Effector CD4-positive, alpha-beta T cell (primary cell): Measurements from ENCODE around the gene FKBP8.

Experiments used
- DNase-seq: peaks from one replicate; pipeline ENCODE4 v3.0.0-alpha.2; 2020

FKBP8 gene

GRCh38 chr19:18501351-18501750 is 42.0 kb downstream of the FKBP8 start:
- no peak for DNase-seq

- no peak for DNase-seq
These were observed 42.6 kb downstream of the FKBP8 start for GRCh38 chr19:18500799-18501198.

- no peak for DNase-seq
These were observed 43.0 kb downstream of the FKBP8 start for GRCh38 chr19:18500376-18500775.

DNA sequence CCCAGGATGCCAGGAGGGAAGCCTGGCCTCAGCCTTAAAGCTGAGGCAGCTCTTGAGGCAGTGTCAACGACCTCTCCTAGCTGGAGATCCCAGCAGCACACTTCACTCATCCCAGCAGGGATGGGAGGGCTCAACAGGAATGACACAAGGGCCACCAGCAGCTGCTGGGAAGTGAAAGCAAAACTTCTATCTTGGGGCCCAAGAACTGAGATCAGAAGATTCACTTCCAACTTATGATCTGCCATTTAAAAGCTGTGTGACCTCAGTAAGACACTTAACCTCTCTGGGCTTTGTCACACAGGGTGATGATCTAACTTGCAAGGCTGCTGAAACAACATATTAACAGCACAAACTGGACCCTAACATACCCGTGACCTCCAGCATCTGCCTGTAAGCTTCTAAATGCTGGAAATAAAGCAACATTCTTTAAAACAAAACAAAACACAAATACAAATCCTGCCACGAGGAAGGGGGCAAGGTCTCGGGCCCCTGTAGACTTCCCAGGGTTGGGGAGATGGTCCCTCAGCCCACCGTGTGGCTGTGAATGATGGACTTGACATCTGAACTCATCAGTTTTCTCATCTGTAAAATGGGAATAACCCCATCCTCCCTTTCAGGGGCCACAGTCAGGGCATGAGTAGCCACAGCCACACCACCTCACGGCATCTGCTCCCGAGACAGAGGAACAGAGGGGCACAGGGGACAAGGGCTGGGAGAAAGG is 44.2 kb downstream of the FKBP8 start:
- DNase-seq, result no peak

DNA sequence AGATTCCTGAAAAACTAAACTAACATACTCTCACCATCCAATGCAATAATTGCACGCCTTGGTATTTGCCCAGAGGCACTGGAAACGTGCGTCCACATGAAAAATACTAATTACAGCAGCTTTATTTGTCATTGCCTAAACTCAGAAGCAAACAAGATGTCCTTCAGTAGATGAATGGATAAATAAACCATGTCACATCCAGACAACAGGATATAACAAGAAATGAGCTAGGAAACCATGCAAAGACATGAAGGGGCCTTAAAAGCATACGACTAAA is 46.5 kb downstream of the FKBP8 start:
- no peak for DNase-seq

- peak; percentile 71 for DNase-seq
These were observed 47.0 kb downstream of the FKBP8 start for GRCh38 chr19:18496167-18496979.

GRCh38 chr19:18495204-18495911 is 48.0 kb downstream of the FKBP8 start:
- DNase-seq, result no peak

GRCh38 chr19:18494267-18494607 is 49.1 kb downstream of the FKBP8 start:
- DNase-seq, result no peak

- no peak for DNase-seq
These were observed 49.7 kb downstream of the FKBP8 start for GRCh38 chr19:18493440-18494266.

DNA sequence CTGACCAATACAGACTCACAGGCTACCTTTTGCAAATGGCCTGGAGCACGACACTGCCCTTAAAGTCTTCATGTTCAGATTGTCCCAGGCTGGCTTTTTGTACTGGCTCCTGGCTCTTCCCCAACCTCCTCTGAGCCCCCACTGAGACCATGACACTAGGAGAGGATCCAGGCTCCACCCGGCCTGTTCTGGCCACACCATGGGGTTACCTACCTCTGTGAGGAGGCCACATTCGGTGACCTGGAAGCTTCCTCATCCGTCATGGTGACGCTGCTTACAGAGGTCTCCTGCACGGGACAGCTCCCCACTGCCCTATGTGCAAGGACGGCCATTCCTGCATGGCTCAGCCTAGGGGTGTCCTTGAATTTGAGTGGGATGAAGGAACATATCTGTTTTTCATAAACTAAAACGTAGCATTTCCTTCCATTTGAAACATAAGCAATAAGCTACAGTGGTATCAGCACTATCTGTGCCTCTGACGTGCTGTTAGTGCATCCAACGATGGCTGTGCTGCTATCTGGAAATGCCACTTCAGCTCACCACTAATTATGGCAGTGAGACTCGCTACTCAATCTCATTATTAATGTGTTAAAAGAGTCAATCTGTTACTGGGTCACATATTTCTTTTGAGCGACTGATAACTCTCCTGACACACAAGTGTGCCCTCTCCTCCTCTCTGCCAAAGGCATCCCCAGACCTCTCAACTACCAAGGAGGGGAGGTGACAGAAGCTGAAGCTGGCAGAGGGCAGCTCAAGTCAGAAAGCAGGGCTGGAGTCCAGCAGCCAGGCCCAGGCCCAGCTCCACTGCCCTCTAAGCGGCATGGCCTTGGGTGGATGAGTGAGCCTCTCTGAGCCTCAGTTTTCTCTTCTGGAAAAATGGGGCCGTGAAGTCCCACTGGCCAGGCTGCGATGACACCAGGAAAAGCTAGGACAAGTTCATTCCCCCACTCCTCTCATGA is 51.1 kb downstream of the FKBP8 start:
- no peak for DNase-seq

GRCh38 chr19:18490728-18491127 is 52.6 kb downstream of the FKBP8 start:
- no peak for DNase-seq

GRCh38 chr19:18489627-18490184 is 53.7 kb downstream of the FKBP8 start:
- no peak for DNase-seq

- no peak for DNase-seq
These were observed 54.3 kb downstream of the FKBP8 start for GRCh38 chr19:18488838-18489626.

GRCh38 chr19:18488403-18488723 is 55.0 kb downstream of the FKBP8 start:
- DNase-seq, result no peak

DNA sequence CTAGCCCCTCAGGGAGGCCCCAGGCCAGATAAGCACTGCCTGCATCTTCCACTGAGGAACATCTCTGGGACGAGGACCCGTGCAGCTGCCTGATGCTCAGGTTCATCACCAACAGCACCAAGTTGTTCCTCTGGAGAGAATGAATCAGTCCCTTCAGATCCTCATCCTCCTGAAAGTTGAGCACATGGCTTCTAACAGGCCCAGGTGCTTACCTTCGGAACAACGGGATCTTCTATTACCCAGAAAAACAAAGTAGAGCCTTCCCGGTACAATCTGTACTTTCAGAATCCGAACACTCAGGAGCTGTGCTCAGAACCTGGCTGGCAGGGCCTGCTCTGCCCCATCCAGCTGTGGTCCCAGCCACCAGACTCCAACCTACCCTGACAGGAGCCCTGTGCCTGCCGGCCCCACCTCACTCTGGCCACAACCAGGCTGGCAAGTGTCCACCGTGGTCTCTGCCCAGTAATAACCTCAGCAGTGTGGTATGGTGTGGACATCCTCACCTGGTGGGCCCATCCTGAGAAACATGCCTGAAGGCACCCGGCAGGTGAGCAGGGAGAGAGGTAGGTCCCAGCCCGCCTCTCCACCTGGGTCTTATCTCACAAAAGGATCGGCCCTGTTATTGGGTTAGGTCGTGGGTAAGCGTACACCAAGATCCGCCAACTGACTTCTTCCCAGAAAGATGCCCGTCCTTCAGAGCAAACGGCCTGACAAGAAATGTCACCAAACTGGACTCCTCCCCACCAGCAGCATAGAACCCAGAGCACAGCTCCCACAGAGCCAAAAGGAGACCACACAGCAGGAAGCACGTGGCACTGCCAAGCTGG is 55.6 kb downstream of the FKBP8 start:
- no peak for DNase-seq

DNA sequence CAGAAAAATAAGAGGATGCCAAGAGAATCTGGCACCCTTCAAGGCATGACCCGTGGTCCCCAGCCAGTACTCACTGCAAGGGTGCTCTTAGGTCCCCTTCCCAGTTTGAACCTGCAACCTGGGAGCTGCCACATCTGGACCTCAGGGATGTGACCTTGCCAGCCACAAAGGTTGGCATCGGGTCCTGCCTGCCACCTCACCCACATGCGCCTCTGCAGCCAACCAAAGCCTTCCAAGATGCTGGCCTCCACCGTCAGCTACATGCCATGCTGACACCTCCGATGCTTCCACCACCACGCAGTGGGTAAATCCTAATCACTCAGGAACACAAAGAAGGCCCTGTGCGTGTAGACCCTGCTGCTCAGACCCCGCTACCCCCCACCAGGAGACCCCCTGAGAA is 56.6 kb downstream of the FKBP8 start:
- no peak for DNase-seq

DNA sequence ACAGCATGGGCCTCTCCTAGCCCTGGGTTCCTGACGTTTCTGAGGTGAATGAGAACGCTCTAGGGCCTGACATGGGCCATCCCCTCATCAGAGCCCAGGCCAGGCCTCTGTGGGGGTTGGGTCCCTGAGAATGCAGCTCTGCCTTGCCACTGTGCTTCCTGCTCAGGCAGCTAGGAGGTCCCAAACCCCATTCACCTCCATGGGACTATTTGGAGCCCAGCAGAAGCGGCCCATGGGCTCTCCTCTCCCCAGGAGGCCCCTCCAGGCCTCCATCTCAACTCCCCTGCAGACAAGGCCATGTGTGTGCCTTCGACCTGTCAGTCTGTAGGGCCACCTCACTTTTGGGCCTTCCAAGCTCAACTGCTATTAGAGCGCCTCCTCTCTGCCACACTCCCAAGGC is 58.4 kb downstream of the FKBP8 start:
- DNase-seq, result no peak

- no peak for DNase-seq
These were observed 60.1 kb downstream of the FKBP8 start for GRCh38 chr19:18483119-18483890.
